Testis (tissue), 3 donors: ENCODE measurements around the gene ZSCAN23. TPM values are rescaled to one million over a fixed set of nuclear protein-coding genes. Genes with fewer than 3 reads are reported as not detected.

Experiments
- DNase-seq: peaks from one replicate; pipeline ENCODE4 v3.0.0-alpha.2; 2019
- H3K27ac ChIP-seq, 2 donors: fragments of 200-600 bp; sonication (generic); one replicate each; pipeline ENCODE4 v1.5.1; 2019
- H3K27me3 ChIP-seq: fragments of 200-600 bp; sonication (generic); one replicate; pipeline ENCODE4 v1.5.1; 2019
- H3K36me3 ChIP-seq: fragments of 200-600 bp; sonication (generic); one replicate; pipeline ENCODE4 v1.5.1; 2017; ENCODE audit warnings: low read depth; ENCODE audit errors: missing control alignments
- H3K4me1 ChIP-seq: fragments of 200-600 bp; sonication (generic); one replicate; pipeline ENCODE4 v1.5.1; 2019
- H3K4me3 ChIP-seq, 2 donors: fragments of 200-600 bp; sonication (generic); one replicate each; pipeline ENCODE4 v1.5.1; 2017 to 2019
- H3K9me3 ChIP-seq: fragments of 200-600 bp; sonication (generic); one replicate; pipeline ENCODE4 v1.5.1; 2017
- POLR2A ChIP-seq: fragments of 450-650 bp; IDR thresholded peaks from one replicate; pipeline ENCODE4 v1.6.1; 2017; ENCODE audit warnings: antibody characterized with exemption, mild to moderate bottlenecking, moderate library complexity
- WGBS, 2 donors: methylation state at CpG; one replicate each; pipeline ENCODE4 v1.1.5; 2018; 5-methylcytosine and 5-hydroxymethylcytosine counted together
- intact Hi-C: fragments of 100-400 bp; cut with DNase I; formaldehyde crosslinking; loops from one replicate; pipeline ENCODE4 v1.15.1; 2023; ENCODE audit warnings: low total_unique reads
- polyA plus RNA-seq: library from polyadenylated mRNA; stranded (reverse); fragments of 350-450 nt; fragmentation: Illumina TruSeq; extraction: RNeasy Lipid Tissue Mini Kit (QIAGEN cat#74804); gene quantifications from one replicate; pipeline ENCODE4 v1.2.3, GENCODE V29; 2014; ENCODE audit warnings: low read depth, low replicate concordance; ENCODE audit not compliant: insufficient read depth
- total RNA-seq, 2 donors: library from RNA; depleted of rRNA; stranded (reverse); fragments of >200 nt; gene quantifications; one replicate each; pipeline ENCODE4 v1.2.3, GENCODE V29; 2016
- TF ChIP-seq, protein P1 (sequence below), 3 experiments: fragments of 450-650 bp in 2 of 3; fragments of 200-600 bp in 1 of 3; sonication (generic) in 1 of 3; IDR thresholded peaks; one replicate each; pipeline ENCODE4 v1.5.1; 2016 to 2019; ENCODE audit warnings: antibody characterized with exemption in 3 of 3, mild to moderate bottlenecking in 2 of 3, moderate library complexity in 1 of 3

ZSCAN23 gene
- total and polyA plus RNA-seq, 3 donors from 2014 or later = 2.4 to 9.1 (median 8.3) TPM

DNA sequence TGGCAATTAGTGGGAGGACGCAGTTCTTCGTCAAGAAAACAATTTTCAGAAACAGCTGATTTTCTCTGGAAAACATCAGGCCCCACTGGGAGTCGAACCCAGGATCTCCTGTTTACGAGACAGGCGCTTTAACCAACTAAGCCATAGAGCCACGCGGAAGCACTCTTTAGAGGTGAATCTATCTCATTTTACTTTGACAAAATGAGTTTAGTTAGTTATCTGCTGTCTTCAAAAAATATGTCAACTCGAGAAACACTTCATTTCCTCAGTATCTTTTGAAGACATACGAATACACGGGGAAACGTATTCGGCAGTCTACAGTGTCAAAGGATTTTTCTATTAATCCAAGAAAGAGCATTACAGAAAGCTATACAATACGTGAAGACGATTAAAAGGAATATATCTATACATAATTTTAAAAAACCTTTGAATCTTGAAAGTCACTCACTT is 45.6 kb upstream of the ZSCAN23 start:
- no peaks in the 10 kb centered on the region for H3K36me3 ChIP-seq
- peaks cover 7% of the 10 kb centered on the region for H3K4me1 ChIP-seq
- DNase-seq = peak; percentile 51
- intact Hi-C loops = no loop called here
- peak overlapping the region in 1 of 2 donors; percentile 89 for H3K27ac ChIP-seq
- peak overlapping the region; percentile 45 to 59 for H3K4me3 ChIP-seq
- WGBS, 2 donors = 17 to 20% methylated on average over 14 of the region's 14 CpGs
- H3K27me3 ChIP-seq = no peaks in the 10 kb centered on the region
- H3K9me3 ChIP-seq = no peaks in the 10 kb centered on the region
- TF ChIP-seq, protein P1, sequence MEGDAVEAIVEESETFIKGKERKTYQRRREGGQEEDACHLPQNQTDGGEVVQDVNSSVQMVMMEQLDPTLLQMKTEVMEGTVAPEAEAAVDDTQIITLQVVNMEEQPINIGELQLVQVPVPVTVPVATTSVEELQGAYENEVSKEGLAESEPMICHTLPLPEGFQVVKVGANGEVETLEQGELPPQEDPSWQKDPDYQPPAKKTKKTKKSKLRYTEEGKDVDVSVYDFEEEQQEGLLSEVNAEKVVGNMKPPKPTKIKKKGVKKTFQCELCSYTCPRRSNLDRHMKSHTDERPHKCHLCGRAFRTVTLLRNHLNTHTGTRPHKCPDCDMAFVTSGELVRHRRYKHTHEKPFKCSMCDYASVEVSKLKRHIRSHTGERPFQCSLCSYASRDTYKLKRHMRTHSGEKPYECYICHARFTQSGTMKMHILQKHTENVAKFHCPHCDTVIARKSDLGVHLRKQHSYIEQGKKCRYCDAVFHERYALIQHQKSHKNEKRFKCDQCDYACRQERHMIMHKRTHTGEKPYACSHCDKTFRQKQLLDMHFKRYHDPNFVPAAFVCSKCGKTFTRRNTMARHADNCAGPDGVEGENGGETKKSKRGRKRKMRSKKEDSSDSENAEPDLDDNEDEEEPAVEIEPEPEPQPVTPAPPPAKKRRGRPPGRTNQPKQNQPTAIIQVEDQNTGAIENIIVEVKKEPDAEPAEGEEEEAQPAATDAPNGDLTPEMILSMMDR (IDR thresholded peaks at IDR 0.05) = no peak
- no peak for TF ChIP-seq POLR2A

DNA sequence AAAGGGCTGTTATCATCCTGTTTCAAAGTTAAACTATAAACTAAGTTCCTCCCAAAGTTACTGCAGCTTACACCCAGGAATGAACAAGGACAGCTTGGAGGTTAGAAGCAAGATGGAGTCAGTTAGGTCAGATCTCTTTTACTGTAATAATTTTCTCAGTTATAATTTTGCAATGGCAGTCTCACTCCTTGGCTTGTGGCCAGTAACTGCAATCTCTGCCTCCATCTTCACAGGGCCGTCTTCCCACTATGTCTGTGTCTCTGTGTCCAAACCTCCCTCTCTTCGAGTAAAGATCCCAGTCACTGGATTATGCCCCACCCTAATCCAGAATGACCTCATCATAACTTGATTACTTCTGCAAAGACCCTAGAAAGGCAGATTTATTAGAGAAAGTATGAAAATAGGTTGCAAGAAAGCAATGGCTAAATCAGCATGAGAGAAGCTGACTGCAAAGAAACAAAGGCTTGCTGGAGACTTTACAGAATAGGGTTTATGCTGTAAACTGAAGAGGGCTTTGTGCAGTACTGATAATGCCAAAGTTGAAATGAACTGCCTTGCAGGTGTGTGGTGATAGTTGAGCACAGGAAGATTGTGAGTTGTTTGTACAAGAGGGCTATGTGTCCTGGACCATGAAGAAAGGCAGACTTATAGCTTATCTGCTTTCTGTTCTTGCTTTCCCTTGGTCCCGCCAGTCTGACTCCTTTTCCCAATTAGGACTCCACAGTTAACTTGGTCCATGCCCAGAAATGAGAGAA is 43.9 kb upstream of the ZSCAN23 start:
- Histone ChIP-seq H3K4me3 (no peak overlapping the region), H3K27ac (no peak overlapping the region), H3K27me3 (no peaks in the 10 kb centered on the region), H3K36me3 (no peaks in the 10 kb centered on the region), H3K9me3 (no peaks in the 10 kb centered on the region), H3K4me1 (peaks cover 7% of the 10 kb centered on the region)
- 45 to 55% methylated on average over 3 of the region's 3 CpGs for WGBS, 2 donors
- no peak for DNase-seq
- no peak for TF ChIP-seq POLR2A
- TF ChIP-seq, protein P1 (IDR thresholded peaks at IDR 0.05) = no peak
- intact Hi-C loops = no loop called here

DNA sequence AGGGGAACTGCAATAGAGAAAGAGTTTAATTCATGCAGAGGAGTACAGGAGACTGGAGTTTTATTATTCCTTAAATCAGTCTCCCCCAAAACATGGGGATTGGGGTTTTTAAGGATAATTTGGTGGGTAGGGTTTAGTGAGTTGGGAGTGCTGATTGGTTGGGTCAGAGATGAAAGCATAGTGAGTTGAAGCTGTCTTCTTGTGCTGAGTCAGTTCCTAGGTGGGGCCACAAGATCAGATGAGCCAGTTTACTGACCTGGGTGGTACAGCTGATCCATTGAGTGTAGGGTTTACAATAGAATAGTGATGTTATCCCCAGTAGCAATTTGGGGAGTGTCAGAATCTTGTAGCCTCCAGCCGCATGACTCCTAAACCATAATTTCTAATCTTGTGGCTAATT is 43.2 kb upstream of the ZSCAN23 start:
- intact Hi-C loops = no loop called here
- Histone ChIP-seq H3K36me3 (no peaks in the 10 kb centered on the region), H3K4me3 (no peak overlapping the region), H3K27ac (no peak overlapping the region), H3K9me3 (no peaks in the 10 kb centered on the region), H3K27me3 (no peaks in the 10 kb centered on the region), H3K4me1 (peaks cover 7% of the 10 kb centered on the region)
- TF ChIP-seq POLR2A = no peak
- TF ChIP-seq, protein P1 (IDR thresholded peaks at IDR 0.05) = no peak
- DNase-seq = no peak
- 80 to 81% methylated on average over 1 of the region's 1 CpG for WGBS, 2 donors

DNA sequence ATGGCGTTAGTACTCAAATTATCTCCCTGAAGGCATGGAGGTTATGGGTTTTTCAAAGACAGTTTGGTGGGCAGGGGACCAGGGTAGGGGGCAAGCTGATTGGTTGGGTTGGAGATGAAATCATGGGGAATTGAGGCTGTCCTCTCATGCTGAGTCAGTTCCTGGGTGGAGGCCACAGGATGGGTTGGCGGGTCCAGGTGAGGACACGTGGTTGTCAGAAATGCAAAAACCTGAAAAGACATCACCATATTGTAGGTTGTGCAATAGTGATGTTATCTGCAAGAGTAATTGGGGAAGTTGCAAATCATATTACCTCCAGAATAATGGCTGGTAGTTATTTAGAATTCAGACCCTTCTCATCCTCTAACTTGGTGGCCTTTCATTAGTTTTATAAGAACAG is 42.2 kb upstream of the ZSCAN23 start:
- WGBS, 2 donors = 91 to 97% methylated on average over 3 of the region's 3 CpGs

More for the DNA sequence above, 42.2 kb upstream of the ZSCAN23 start:
- H3K4me1 ChIP-seq = peaks cover 7% of the 10 kb centered on the region
- no peaks in the 10 kb centered on the region for H3K36me3 ChIP-seq
- no peaks in the 10 kb centered on the region for H3K27me3 ChIP-seq
- intact Hi-C loops = no loop called here
- no peak overlapping the region for H3K4me3 ChIP-seq
- DNase-seq = no peak
- TF ChIP-seq, protein P1 (IDR thresholded peaks at IDR 0.05) = no peak
- no peak for TF ChIP-seq POLR2A
- H3K9me3 ChIP-seq = no peaks in the 10 kb centered on the region
- no peak overlapping the region for H3K27ac ChIP-seq
